Measurements from ENCODE around the gene IL17RD. TPM values are rescaled to one million over a fixed set of nuclear protein-coding genes. Genes with fewer than 3 reads are reported as not detected.

IL17RD gene
- polyA plus RNA-seq, 1 experiment, result 1.4 TPM

DNA sequence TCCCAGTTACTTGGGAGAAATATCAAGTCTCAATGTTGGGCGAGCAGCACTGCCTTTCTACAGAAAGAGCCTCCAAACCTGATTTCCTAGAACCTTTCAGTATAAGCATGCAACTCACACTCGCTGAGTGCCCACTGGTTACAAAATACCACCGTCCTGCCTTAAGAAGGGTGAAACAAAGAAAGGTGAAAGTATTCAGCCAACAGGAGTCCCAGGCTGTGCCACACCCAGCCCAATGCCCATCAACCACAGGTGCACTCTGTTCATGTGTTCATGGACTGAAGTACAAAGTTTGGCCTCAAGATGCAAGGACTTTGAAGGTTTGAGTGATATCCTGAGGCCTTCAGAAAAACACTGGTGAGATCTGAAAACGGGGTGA, 34.0 kb downstream of the IL17RD start:
- no peak for TF ChIP-seq CTCF (IDR thresholded peaks at IDR 0.05; ENCODE audit: low read depth, low read length)
- Histone ChIP-seq H3K27ac (ENCODE audit: low read depth, low read length) (no peak overlapping the region), H3K4me3 (ENCODE audit: low read depth, low read length) (no peak overlapping the region), H3K9me3 (ENCODE audit: control insufficient read depth, insufficient read depth, low read length) (no peaks in the 10 kb centered on the region), H3K27me3 (ENCODE audit: control insufficient read depth, insufficient read depth, low read length) (peaks cover 17% of the 10 kb centered on the region)
- ChIA-PET CTCF (interaction anchor here (1.7 kb wide), 1 partner anchor 31 kb away, joined by 3 read pairs; no protein-coding TSS in a partner anchor), POLR2A (no interaction called here)
- no peak for DNase-seq (ENCODE audit: low read depth, low spot score)

GRCh38 chr3:57130571-57131209, 34.5 kb downstream of the IL17RD start:
- POLR2A ChIA-PET, result no interaction called here
- Histone ChIP-seq H3K27ac (ENCODE audit: low read depth, low read length) (no peak overlapping the region), H3K4me3 (ENCODE audit: low read depth, low read length) (no peak overlapping the region), H3K9me3 (ENCODE audit: control insufficient read depth, insufficient read depth, low read length) (no peaks in the 10 kb centered on the region), H3K27me3 (ENCODE audit: control insufficient read depth, insufficient read depth, low read length) (peaks cover 17% of the 10 kb centered on the region)
- DNase-seq (ENCODE audit: low read depth, low spot score), result no peak
- no peak for TF ChIP-seq CTCF (IDR thresholded peaks at IDR 0.05; ENCODE audit: low read depth, low read length)
- CTCF ChIA-PET, result interaction anchor here (1.7 kb wide), 1 partner anchor 30 kb away, joined by 3 read pairs; no protein-coding TSS in a partner anchor

GRCh38 chr3:57128826-57129667, 36.1 kb downstream of the IL17RD start:
- no peak for DNase-seq (ENCODE audit: low read depth, low spot score)
- Histone ChIP-seq H3K4me3 (ENCODE audit: low read depth, low read length) (no peak overlapping the region), H3K27ac (ENCODE audit: low read depth, low read length) (no peak overlapping the region), H3K27me3 (ENCODE audit: control insufficient read depth, insufficient read depth, low read length) (peaks cover 13% of the 10 kb centered on the region), H3K9me3 (ENCODE audit: control insufficient read depth, insufficient read depth, low read length) (no peaks in the 10 kb centered on the region)
- POLR2A ChIA-PET, result no interaction called here
- CTCF ChIA-PET, result no interaction called here
- no peak for TF ChIP-seq CTCF (IDR thresholded peaks at IDR 0.05; ENCODE audit: low read depth, low read length)

DNA sequence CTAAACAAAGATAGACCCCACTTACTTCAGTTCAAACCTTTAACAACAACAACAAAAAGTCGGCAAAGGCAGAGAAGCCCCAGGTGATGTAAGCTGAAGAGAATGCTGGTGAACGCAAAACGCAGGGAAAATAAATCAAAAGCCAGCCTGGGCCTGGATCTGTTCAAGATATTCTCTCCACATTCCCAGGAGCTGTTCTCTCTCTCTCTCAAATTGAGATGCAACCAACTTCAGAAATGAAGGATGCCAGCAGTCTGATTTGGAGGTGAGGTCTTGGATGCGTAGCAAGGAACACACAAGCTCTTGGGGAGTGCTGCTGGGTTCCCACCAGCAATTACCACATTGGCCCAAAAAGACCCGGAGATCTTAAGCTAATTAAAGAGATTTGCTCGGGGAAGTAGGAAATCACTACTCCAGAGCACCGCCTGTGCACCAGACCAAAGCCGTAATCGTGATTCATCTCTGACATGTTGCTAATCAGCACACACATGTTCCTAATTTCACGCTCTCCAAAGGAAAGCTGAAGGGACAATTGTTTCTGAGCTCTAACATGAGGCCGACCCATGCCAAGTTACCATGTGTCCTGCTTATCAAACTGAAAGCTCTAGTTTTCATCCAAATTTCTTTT, 37.1 kb downstream of the IL17RD start:
- CTCF ChIA-PET, result interaction anchor here (1.1 kb wide), 1 partner anchor 20 kb away, joined by 3 read pairs; no protein-coding TSS in a partner anchor
- Histone ChIP-seq H3K4me3 (ENCODE audit: low read depth, low read length) (no peak overlapping the region), H3K9me3 (ENCODE audit: control insufficient read depth, insufficient read depth, low read length) (no peaks in the 10 kb centered on the region), H3K27me3 (ENCODE audit: control insufficient read depth, insufficient read depth, low read length) (peaks cover 13% of the 10 kb centered on the region), H3K27ac (ENCODE audit: low read depth, low read length) (no peak overlapping the region)
- POLR2A ChIA-PET, result no interaction called here
- TF ChIP-seq CTCF (IDR thresholded peaks at IDR 0.05; ENCODE audit: low read depth, low read length), result no peak
- no peak for DNase-seq (ENCODE audit: low read depth, low spot score)

All from AG04450 (cell line).